Duodenal mucosa (tissue), 2 donors: Measurements from ENCODE around the gene AGBL1.

Experiments used
- H3K27ac ChIP-seq: one replicate; pipeline ENCODE4 v1.7.0; 2013; ENCODE audit warnings: low read depth, low read length
- H3K27me3 ChIP-seq, 2 donors: one replicate each; pipeline ENCODE4 v1.7.0; 2013; ENCODE audit warnings: low read length in 2 of 2, control low read depth in 1 of 2; ENCODE audit not compliant: insufficient read depth in 2 of 2, control insufficient read depth in 1 of 2
- H3K36me3 ChIP-seq, 2 donors: one replicate each; pipeline ENCODE4 v1.7.0; 2013; ENCODE audit warnings: low read length in 2 of 2, control low read depth in 1 of 2; ENCODE audit not compliant: insufficient read depth in 2 of 2, control insufficient read depth in 1 of 2
- H3K4me1 ChIP-seq, 2 donors: one replicate each; pipeline ENCODE4 v1.7.0; 2013; ENCODE audit warnings: low read length in 2 of 2, control low read depth in 1 of 2; ENCODE audit not compliant: insufficient read depth in 2 of 2, control insufficient read depth in 1 of 2
- H3K4me3 ChIP-seq, 2 donors: one replicate each; pipeline ENCODE4 v1.7.0; 2013; ENCODE audit warnings: low read length in 2 of 2, low read depth in 1 of 2
- H3K9ac ChIP-seq, 2 donors: one replicate each; pipeline ENCODE4 v1.7.0; 2013; ENCODE audit warnings: low read length in 2 of 2, low read depth in 1 of 2
- H3K9me3 ChIP-seq, 2 donors: one replicate each; pipeline ENCODE4 v1.7.0; 2013; ENCODE audit warnings: low read length in 2 of 2, control low read depth in 1 of 2; ENCODE audit not compliant: control insufficient read depth in 1 of 2

Gene AGBL1

GRCh38 chr15:86659724-86660411 lies 580.2 kb downstream of the AGBL1 start:
- Histone ChIP-seq H3K36me3 (no peaks in the 10 kb centered on the region), H3K27ac (no peak overlapping the region), H3K9me3 (no peaks in the 10 kb centered on the region), H3K4me3 (no peak overlapping the region), H3K9ac (no peak overlapping the region), H3K27me3 (no peaks in the 10 kb centered on the region), H3K4me1 (no peaks in the 10 kb centered on the region)

GRCh38 chr15:86661580-86661979 lies 581.9 kb downstream of the AGBL1 start:
- H3K27ac ChIP-seq = no peak overlapping the region
- no peaks in the 10 kb centered on the region for H3K36me3 ChIP-seq
- H3K4me3 ChIP-seq = no peak overlapping the region
- H3K9me3 ChIP-seq = no peaks in the 10 kb centered on the region
- no peaks in the 10 kb centered on the region for H3K4me1 ChIP-seq
- H3K27me3 ChIP-seq = no peaks in the 10 kb centered on the region
- no peak overlapping the region for H3K9ac ChIP-seq

DNA sequence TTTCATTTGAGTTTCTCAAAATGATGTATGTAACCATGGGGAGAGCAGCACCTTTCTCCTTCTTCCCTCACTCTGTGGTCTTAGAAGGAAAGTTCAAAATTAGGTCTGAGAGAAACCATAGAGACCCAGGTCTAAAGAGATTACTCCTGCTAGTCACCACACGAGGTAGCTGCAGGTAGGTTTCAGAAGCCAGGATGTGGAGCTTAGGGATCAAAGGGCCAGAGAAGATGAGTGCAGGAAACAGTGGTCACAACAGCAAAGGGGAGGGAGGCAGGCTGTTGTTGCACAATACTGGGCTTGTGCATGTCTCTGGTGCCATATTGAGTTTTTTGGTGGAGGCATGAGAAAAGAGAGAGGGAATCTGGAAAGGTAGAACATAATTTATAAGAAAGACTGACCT lies 583.6 kb downstream of the AGBL1 start:
- H3K4me3 ChIP-seq = no peak overlapping the region
- H3K9me3 ChIP-seq = no peaks in the 10 kb centered on the region
- H3K9ac ChIP-seq = no peak overlapping the region
- no peaks in the 10 kb centered on the region for H3K36me3 ChIP-seq
- H3K27me3 ChIP-seq = no peaks in the 10 kb centered on the region
- H3K4me1 ChIP-seq = no peaks in the 10 kb centered on the region
- H3K27ac ChIP-seq = no peak overlapping the region

GRCh38 chr15:86663979-86664378 lies 584.3 kb downstream of the AGBL1 start:
- no peaks in the 10 kb centered on the region for H3K27me3 ChIP-seq
- H3K27ac ChIP-seq = no peak overlapping the region

DNA sequence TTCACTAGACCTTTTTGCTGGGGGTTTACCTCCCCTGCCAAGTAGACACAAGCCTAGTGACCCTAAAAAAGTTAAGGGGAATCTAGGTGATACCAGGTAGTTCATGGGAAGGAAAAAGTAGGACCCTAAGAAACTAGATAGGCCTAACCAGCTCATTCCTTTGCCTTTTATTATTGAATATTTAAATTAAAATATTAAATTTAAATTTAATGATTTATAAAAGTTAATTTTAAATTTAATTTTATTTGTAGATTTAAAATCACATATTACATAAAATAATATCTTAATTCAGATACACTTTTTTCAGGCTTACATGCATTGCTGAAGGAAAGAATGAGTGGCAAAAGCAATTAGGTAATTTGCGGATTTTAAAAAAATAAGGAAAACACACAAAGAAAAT lies 584.9 kb downstream of the AGBL1 start:
- Histone ChIP-seq H3K27me3 (no peaks in the 10 kb centered on the region), H3K9me3 (no peaks in the 10 kb centered on the region), H3K27ac (no peak overlapping the region), H3K36me3 (no peaks in the 10 kb centered on the region), H3K4me3 (no peak overlapping the region), H3K4me1 (no peaks in the 10 kb centered on the region), H3K9ac (no peak overlapping the region)

More at GRCh38 chr15:86663979-86664378, 584.3 kb downstream of the AGBL1 start:
- H3K4me1 ChIP-seq = no peaks in the 10 kb centered on the region
- no peaks in the 10 kb centered on the region for H3K36me3 ChIP-seq
- no peaks in the 10 kb centered on the region for H3K9me3 ChIP-seq
- no peak overlapping the region for H3K4me3 ChIP-seq
- no peak overlapping the region for H3K9ac ChIP-seq

DNA sequence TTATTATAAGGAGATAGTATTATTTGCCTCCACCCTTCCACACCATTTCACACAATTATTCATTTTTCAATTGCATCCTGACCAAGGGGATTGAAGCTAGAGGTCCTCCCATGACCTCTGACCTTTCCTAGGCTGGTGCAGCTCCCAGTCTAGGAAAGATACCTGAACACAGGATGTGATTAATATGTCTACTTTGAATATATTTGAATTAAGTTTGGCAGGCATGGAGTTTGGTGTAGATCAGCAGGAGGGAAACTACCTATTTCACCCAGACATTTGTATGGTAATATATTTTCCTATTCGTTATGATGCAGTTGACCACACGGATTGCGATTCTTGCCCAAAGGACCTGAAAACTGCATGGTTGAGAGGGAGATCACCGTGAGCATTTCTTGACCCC lies 596.3 kb downstream of the AGBL1 start:
- Histone ChIP-seq H3K4me1 (no peaks in the 10 kb centered on the region), H3K4me3 (no peak overlapping the region), H3K9me3 (no peaks in the 10 kb centered on the region), H3K36me3 (no peaks in the 10 kb centered on the region), H3K27ac (no peak overlapping the region), H3K27me3 (no peaks in the 10 kb centered on the region), H3K9ac (no peak overlapping the region)

DNA sequence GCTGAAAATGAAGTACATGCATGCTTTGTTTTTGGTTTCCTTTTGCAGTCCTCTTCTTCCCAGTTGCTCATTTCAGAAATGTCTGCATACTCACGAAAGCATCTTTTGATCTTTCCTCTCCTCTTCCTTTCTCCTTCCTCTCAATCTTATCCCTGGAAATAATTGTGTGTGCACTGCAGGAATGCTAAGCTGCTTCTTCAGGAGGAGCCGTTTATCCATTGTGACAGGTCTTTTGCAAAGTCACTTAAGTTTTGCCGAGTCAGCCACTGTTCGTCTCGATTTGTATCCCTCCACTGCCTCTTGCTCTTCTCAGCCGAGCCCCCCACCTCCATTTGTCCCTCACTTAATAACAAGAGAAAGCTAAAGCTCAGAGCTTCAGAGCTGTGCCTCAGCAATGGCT lies 597.6 kb downstream of the AGBL1 start:
- Histone ChIP-seq H3K27ac (no peak overlapping the region), H3K9ac (no peak overlapping the region), H3K27me3 (no peaks in the 10 kb centered on the region), H3K4me1 (no peaks in the 10 kb centered on the region), H3K4me3 (no peak overlapping the region), H3K36me3 (no peaks in the 10 kb centered on the region), H3K9me3 (no peaks in the 10 kb centered on the region)

- H3K27ac ChIP-seq = no peak overlapping the region
Observed at GRCh38 chr15:86685263-86685662, 605.6 kb downstream of the AGBL1 start.

DNA sequence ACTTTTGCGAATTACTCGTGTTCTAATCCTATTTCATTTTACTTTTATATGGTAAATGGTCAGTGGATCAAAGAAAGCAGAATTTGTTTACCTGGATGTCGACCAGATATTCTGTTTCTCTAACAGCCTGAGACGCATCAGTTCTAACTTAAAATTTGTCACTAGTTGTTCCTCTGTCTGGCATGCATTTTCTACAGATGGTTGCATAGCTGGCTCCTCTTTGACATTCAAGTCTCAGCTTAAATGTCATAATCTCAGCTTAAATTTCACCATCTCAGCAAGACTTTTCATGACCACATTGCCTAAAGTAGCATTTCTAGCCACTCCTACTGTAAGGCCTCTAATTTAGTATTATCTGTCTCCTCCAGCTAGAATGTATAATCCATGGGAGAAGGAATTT lies 609.3 kb downstream of the AGBL1 start:
- Histone ChIP-seq H3K36me3 (no peaks in the 10 kb centered on the region), H3K9me3 (no peaks in the 10 kb centered on the region), H3K27me3 (no peaks in the 10 kb centered on the region), H3K27ac (no peak overlapping the region), H3K9ac (no peak overlapping the region), H3K4me1 (no peaks in the 10 kb centered on the region), H3K4me3 (no peak overlapping the region)

More at GRCh38 chr15:86685263-86685662, 605.6 kb downstream of the AGBL1 start:
- no peaks in the 10 kb centered on the region for H3K27me3 ChIP-seq
- H3K9me3 ChIP-seq = no peaks in the 10 kb centered on the region
- no peaks in the 10 kb centered on the region for H3K4me1 ChIP-seq
- no peaks in the 10 kb centered on the region for H3K36me3 ChIP-seq
- H3K4me3 ChIP-seq = no peak overlapping the region
- no peak overlapping the region for H3K9ac ChIP-seq

DNA sequence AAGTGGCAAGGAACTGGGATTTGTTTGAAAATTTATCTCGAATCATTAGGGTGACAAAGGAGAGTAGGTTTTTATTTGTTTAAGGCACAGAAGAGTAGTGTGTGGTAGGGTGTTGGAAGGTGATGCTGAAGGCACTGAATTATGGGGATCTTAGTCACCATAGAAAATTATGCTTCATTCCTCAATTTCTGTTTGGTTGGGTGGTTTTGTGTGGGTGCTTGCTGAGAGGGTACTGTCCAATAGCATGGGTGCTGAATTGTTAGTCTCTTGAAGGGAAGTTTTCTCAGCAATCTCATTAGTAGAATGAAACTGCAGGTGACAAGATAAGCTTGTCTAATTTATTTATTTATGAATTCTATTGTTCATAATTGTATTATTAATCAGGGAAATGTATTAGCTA lies 610.9 kb downstream of the AGBL1 start:
- H3K9ac ChIP-seq = no peak overlapping the region

More for the DNA sequence above, 610.9 kb downstream of the AGBL1 start:
- Histone ChIP-seq H3K27ac (no peak overlapping the region), H3K4me1 (no peaks in the 10 kb centered on the region), H3K9me3 (no peaks in the 10 kb centered on the region), H3K36me3 (no peaks in the 10 kb centered on the region), H3K27me3 (no peaks in the 10 kb centered on the region), H3K4me3 (no peak overlapping the region)
